RWPE2 (cell line): Measurements from ENCODE around the gene CDH4.
A peak's percentile ranks its signal among the peaks of the same experiment; 100 is the strongest.
"Not testable (repeated sequence)": the region's sequence is repeated elsewhere in the genome, so short reads cannot be mapped to it uniquely, and the experiment has no call there.

ENCODE experiments used
- ATAC-seq: fragments of 200-7000 bp; cut with Tn5 transposase; 3 replicates; pipeline ENCODE4 v1.9.1; 2021; ENCODE audit warnings: low read depth
- DNase-seq: peaks from one replicate; pipeline ENCODE4 v3.0.0-alpha.2; 2020; ENCODE audit warnings: low spot score
- H3K27ac ChIP-seq: fragments of 450-650 bp; 2 replicates; pipeline ENCODE4 v1.5.1; 2017; ENCODE audit warnings: mild to moderate bottlenecking; ENCODE audit not compliant: poor library complexity, severe bottlenecking
- H3K27me3 ChIP-seq: fragments of 250-450 bp; sonication (Bioruptor Pico); 2 replicates; pipeline ENCODE4 v1.5.1; 2021; ENCODE audit warnings: mild to moderate bottlenecking, moderate library complexity; ENCODE audit not compliant: insufficient read depth, poor library complexity, severe bottlenecking
- H3K36me3 ChIP-seq: fragments of 250-450 bp; sonication (Bioruptor Pico); 2 replicates; pipeline ENCODE4 v1.5.1; 2020; ENCODE audit warnings: low read depth, mild to moderate bottlenecking, moderate library complexity
- H3K4me1 ChIP-seq: fragments of 250-450 bp; sonication (Bioruptor Pico); 2 replicates; pipeline ENCODE4 v1.5.1; 2021; ENCODE audit warnings: mild to moderate bottlenecking, moderate library complexity; ENCODE audit not compliant: insufficient read depth, poor library complexity, severe bottlenecking
- H3K4me3 ChIP-seq: fragments of 250-450 bp; sonication (Bioruptor Pico); 2 replicates; pipeline ENCODE4 v1.5.1; 2021; ENCODE audit warnings: mild to moderate bottlenecking, moderate library complexity; ENCODE audit not compliant: severe bottlenecking
- H3K9me3 ChIP-seq: fragments of 250-450 bp; sonication (Bioruptor Pico); 2 replicates; pipeline ENCODE4 v1.5.1; 2021; ENCODE audit warnings: mild to moderate bottlenecking, moderate library complexity; ENCODE audit not compliant: severe bottlenecking
- CTCF ChIP-seq: fragments of 450-650 bp; IDR thresholded peaks from one replicate; pipeline ENCODE4 v1.5.1; 2017; ENCODE audit warnings: mild to moderate bottlenecking, moderate library complexity; ENCODE audit not compliant: poor library complexity, severe bottlenecking

The CDH4 gene

GRCh38 chr20:61420781-61421180 is 168.7 kb downstream of the CDH4 start:
- H3K4me3 ChIP-seq = no peak overlapping the region

GRCh38 chr20:61422636-61423425 is 170.8 kb downstream of the CDH4 start:
- no peak for TF ChIP-seq CTCF
- ATAC-seq = peak; percentile 54

More at GRCh38 chr20:61420781-61421180, 168.7 kb downstream of the CDH4 start:
- Histone ChIP-seq H3K27ac (no peak overlapping the region), H3K36me3 (0 out of 2 replicates have a peak, but pooled peaks cover 4% of the 10 kb centered on the region), H3K27me3 (no peaks in the 10 kb centered on the region), H3K9me3 (no peaks in the 10 kb centered on the region), H3K4me1 (peaks cover under 1% of the 10 kb centered on the region)
- TF ChIP-seq CTCF = no peak
- DNase-seq (peak; percentile 78), ATAC-seq (no peak)

GRCh38 chr20:61424011-61424627 is 172.1 kb downstream of the CDH4 start:
- H3K27me3 ChIP-seq = no peaks in the 10 kb centered on the region
- no peak overlapping the region for H3K4me3 ChIP-seq
- peaks cover 4% of the 10 kb centered on the region for H3K4me1 ChIP-seq
- DNase-seq (no peak), ATAC-seq (no peak)
- 0 out of 2 replicates have a peak, but pooled peaks cover 4% of the 10 kb centered on the region for H3K36me3 ChIP-seq
- H3K27ac ChIP-seq = no peak overlapping the region
- no peak for TF ChIP-seq CTCF
- no peaks in the 10 kb centered on the region for H3K9me3 ChIP-seq

More at GRCh38 chr20:61422636-61423425, 170.8 kb downstream of the CDH4 start:
- Histone ChIP-seq H3K4me1 (peaks cover 4% of the 10 kb centered on the region), H3K4me3 (no peak overlapping the region), H3K9me3 (no peaks in the 10 kb centered on the region), H3K27ac (no peak overlapping the region), H3K36me3 (0 out of 2 replicates have a peak, but pooled peaks cover 4% of the 10 kb centered on the region), H3K27me3 (no peaks in the 10 kb centered on the region)
- peak; percentile 81 for DNase-seq

- no peak for ATAC-seq
- no peak for TF ChIP-seq CTCF
- Histone ChIP-seq H3K4me3 (no peak overlapping the region), H3K9me3 (no peaks in the 10 kb centered on the region), H3K4me1 (peaks cover 4% of the 10 kb centered on the region), H3K36me3 (0 out of 2 replicates have a peak, but pooled peaks cover 4% of the 10 kb centered on the region), H3K27ac (no peak overlapping the region), H3K27me3 (no peaks in the 10 kb centered on the region)
- peak; percentile 85 for DNase-seq
Measured at GRCh38 chr20:61424628-61425420, 172.8 kb downstream of the CDH4 start.

- DNase-seq = peak; percentile 74
- not testable (repeated sequence) for H3K36me3 ChIP-seq, ATAC-seq, H3K4me3 ChIP-seq, H3K27ac ChIP-seq, H3K27me3 ChIP-seq, H3K9me3 ChIP-seq, H3K4me1 ChIP-seq
Measured at GRCh38 chr20:61425541-61425991, 173.5 kb downstream of the CDH4 start.
